GM20431 (cell line): ENCODE measurements around the gene DDX3X.
"Not testable (repeated sequence)": the region's sequence is repeated elsewhere in the genome, so short reads cannot be mapped to it uniquely, and the experiment has no call there.

Source experiments
- in situ Hi-C: fragments of 300-500 bp; cut with MseI, MboI; formaldehyde crosslinking; loops from one replicate; pipeline ENCODE4 v1.15.0; 2020; ENCODE audit warnings: low sequenced_read_pairs; ENCODE audit not compliant: unreplicated experiment

The DDX3X gene

DNA sequence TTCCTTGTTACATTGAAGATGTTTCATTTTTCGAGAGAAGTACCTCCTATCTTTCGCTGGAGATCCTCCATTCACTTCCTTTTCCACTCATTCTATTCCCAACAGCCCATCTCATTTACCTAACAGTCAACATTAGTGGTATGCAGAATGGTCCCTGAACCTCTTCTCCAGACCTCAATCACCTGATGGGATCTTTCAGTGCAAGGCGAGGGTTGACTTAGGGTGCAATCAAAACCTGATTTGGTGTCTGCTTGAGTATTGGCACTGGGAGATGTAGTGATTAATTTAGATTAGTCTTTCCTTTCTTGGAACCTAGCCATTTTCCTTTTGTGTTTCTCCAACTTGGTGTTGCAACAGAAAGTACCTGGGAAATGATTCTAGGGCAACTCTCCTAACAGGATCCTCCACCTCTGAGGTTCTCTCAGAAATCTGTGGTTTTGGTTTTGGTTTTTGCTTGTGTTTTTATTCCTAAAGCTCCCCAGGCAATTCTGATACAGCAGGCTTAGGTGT lies 18.4 kb downstream of the DDX3X start:
- in situ Hi-C loops, result no loop called here

DNA sequence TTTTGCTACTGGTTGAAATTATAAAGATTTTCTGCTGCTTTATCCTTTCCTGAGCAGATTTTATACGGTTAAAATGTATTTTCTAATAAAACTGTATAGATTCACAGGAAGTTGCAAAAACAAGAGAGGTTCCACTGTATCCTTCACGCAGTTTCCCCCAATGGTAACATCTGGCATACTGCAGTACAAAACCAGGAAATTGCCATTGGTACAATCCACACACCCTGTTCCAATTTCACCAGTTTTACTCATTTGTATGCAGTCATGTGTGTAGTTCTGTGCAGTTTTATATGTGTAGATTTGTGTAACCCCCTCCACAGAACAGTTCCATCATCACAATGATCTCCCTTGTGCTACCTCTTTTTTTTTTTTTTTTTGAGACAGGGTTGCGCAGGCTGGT lies 20.0 kb downstream of the DDX3X start:
- in situ Hi-C loops, result no loop called here

DNA sequence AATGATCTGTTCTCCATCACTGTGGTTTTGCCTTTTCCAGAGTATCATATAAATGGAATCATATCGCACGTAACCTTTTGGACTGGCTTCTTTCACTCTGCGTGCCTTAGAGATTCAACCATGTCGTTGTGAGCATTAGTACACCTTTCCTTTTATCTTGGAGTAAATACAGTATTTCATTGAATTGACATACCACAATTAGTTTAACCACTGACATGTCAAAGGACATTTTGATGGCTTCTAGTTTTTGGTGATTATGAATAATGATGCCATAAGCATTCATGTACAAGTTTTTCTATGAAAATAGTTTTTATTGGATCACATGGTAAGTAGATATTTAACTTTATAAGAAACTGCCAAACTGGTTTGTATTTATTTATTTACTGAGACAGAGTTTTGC lies 35.2 kb downstream of the DDX3X start:
- in situ Hi-C loops, result no loop called here

DNA sequence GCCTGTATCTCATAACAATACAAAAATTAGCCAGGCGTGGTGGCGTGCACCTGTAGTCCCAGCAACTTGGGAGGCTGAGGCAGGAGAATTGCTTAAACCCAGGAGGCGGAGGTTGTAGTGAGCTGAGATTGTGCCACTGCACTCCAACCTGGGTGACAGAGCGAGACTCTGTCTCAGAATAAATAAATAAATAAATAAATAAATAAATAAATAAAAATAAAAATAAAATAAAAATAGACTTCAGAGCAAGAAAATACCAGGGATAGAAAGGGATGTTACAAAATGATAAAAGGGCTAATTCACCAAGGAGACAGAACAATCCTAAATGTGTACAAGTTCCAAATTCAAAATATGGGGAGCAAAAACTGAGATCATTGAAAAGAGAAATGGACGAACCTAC lies 37.6 kb downstream of the DDX3X start:
- in situ Hi-C loops, result not testable (repeated sequence)

DNA sequence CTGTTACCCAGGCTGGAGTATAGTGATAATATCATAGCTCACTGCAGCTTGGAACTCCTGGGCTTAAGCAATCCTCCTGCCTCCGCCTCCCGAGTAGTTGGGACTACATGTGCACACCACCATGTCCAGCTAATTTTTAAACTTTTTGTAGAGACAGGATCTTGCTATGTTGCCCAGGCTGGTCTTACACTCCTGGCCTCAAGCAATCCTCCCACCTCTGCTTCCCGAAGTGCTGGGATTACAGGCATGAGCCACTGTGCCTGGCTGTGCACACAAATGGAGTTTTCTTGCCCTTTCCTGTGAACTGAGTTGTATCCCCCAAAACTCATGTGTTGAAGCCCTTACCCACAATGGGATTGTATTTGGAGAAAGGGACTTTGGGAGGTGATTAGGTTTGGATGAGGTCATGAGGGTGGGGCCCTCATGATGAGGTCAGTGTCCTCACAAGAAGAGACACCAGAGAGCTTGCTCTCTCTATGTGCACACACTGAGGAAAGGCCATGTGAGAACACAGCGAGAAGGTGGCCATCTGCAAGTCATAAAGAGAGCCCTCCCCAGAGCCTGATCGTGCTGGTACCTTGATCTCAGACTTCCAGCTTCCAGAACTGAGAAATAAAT lies 40.1 kb downstream of the DDX3X start:
- in situ Hi-C loops, result no loop called here

DNA sequence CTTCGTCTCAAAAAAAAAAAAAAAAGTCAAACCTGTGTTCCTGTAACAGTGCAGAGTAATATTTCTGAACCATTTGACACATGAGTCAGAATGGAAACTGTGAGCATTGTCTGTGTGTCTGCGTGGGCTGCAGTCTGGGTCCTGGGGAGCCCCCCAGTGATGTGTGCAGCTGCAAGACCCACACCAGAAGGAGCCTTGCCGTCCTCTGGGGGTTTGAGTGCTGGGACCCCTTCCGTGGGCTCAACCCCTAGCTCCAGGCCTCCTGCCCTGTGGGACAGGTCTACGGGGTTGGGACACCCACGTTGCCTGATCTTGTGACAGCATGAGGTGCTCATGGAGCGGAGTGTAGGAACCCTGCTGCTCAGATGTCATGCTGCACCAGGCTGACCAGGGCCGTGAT lies 43.7 kb downstream of the DDX3X start:
- in situ Hi-C loops, result no loop called here

DNA sequence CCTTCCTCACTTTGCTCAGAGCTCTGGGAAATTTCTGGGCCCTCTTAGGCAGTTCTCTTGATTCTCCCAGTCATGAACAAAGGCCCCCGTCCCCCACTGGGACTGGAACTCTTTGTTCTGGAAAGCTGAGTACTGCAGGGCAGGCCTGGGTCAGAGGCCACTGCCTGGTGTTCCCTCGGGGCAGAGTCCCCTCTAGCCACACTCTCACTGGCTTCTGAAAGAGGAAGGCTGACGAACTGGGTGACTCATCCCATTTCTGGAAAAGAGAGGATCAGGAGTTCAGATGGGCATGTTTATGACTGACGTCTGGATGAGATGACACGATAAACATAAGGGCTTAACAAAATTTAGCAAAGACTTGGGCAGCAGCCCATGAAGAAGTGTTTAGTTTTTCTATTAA lies 47.7 kb downstream of the DDX3X start:
- in situ Hi-C loops, result no loop called here

DNA sequence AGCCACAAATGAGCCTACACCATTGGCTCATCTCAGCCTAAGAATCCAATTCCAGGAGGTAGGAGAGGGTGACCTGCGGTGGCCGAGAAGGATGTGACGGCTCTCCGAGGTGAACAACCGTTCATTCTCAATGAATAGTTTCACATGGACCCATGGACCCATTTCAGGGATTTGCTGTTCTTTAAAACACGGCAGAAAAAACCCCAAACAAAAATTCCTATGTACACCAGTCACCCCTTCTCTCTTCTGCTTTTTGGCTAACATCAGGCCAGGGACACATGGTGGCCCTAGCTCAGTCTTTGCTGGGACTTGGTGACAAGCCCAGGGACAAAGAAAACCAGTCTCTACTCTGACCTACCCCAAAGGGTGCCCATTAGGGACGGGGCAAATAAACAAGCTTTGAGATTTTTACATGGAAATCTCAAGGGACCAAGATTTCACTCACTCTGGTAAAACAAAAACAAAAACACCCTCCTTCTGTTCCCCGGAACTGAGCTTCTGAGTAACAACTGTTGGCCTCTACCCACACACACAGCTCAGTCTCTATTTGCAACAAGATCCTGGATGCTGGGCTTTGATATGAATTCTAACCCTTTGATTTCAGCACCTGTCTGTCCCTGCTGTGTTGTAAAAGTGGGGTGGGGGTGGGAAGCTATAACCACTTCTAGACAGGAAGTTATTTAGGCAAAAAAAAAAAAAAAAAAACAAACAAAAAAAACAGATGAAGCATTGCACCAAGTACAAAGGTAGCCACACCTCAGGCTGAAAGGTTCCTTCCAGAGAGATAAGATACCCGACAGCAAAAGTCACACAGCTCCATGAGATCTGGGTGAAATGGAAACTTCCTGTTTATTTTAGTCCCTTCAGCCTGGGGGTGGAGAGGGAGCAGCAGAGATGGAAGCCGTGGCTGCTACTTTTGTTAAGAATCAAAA lies 49.0 kb downstream of the DDX3X start:
- in situ Hi-C loops, result no loop called here

DNA sequence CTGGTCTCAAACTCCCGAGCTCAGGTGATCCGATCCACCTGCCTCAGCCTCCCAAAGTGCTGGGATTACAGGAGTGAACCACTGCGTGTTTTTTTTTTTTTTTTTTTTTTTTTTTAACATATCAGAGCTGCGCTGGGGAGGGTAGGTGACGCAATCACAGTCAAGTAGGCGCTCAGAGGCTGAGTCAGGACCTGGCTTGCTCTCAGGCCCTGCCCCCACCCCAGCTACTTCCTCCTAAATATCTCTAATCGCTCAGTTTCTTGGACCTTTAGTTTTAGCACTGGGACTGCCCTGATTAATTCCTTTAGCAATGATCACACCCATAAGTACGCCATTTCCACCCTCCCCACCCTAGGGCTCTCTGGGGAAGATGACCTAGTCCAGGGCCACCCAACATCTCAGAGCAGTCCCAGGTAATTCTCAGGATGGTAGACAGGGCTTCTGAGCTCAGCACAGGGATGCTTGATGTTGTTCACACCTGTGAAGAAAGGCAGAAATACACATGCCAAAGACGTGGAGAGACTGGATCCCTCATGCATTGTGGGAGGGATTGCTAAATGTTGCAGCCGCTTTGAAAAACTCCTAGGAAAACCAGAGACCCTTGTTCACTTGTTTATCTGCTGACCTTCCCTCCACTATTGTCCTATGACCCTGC lies 50.2 kb downstream of the DDX3X start:
- in situ Hi-C loops, result no loop called here

DNA sequence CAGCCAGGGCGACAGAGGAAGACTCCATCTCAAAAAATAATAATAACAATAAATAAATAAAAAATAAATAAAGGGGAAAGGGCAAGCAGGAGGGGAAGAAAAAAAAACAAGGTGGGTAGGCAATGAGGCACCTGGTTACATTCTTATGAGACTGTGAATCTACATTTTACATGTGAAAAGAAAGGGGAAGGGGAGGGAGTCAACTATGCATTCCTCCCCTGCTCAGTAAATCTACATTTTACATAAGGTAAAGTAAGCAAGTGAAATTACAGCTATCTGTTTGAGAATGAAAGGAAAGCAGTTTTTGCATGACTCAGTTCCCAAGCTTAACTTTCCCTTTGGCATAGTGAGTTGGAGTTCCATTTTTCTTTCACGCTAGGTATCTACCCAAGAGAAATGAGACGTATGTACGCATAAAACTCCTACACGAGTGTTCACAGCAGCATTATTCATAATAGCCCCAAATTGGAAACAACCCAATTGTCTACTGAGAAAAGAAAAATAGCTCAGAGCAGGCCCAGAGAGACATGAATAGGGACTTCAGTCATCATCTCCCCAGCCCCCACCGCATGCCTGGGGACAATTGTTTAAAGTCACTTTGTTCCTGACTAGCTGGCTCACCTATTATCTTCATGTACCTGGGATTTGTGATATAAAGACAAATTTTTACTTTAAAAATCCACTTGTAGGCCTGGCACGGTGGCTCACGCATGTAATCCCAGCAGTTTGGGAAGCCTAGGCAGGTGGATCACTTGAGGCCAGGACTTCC lies 52.4 kb downstream of the DDX3X start:
- in situ Hi-C loops, result no loop called here

DNA sequence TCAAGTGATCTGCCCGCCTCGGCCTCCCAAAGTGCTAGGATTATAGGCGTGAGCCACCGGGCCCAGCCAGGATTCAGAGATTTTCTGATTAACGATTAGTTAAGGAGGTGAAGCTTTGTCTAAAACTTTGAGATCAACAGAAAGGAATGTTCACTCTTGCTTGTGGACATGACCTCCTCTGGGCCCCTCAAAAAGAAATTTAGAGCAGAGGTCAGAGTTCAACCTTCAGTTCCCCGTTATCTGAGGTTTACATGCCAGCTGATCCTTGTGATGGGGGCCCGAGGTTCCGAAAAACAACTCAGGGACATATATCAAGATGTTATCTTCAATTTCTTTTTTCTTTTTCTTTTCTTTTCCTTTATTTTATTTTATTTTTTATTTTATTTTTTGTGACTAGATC lies 54.6 kb downstream of the DDX3X start:
- in situ Hi-C loops, result no loop called here

DNA sequence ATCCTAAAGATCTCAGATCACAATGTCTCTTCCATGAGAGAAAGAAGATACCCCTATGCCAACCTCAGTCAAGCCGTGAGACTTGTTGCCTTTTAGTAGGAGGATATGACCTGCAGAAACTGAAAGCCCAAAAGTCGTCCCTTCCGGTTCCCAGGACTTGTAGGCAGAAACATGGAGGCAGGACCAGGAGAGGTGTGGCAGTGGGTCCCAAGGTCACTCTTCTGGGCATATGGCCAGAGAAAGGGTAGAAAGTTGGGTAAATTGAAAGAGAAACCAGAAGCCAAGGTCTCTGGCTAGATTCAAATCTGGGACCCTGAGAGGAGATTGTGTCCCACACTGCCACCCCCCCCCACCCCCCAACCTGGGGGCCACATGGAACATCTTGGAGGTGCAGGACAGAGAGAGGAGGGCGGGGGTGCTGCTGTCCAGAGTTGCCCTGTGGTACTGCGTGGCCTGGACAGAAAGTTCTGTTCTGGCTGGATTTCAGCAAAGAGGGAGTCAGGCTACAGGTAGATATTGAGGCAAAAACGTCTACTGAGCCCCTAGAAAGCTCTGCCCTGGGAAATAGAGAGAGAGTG lies 55.4 kb downstream of the DDX3X start:
- in situ Hi-C loops, result no loop called here

DNA sequence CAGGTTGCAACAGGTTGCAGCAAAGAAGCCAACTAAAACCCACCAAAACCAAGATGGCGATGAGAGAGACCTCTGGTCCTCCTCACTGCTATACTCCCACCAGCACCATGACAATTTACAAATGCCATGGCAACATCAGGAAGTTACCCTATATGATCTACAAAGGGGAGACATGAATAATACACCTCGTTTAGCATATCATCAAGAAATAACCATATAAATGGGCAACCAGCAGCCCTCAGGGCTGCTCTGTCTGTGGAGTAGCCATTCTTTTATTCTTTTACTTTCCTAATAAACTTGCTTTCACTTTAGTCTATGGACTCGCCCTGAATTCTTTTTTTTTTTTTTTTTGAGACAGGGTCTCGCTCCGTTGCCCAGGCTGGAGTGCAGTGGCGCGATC lies 56.6 kb downstream of the DDX3X start:
- in situ Hi-C loops, result not testable (repeated sequence)

DNA sequence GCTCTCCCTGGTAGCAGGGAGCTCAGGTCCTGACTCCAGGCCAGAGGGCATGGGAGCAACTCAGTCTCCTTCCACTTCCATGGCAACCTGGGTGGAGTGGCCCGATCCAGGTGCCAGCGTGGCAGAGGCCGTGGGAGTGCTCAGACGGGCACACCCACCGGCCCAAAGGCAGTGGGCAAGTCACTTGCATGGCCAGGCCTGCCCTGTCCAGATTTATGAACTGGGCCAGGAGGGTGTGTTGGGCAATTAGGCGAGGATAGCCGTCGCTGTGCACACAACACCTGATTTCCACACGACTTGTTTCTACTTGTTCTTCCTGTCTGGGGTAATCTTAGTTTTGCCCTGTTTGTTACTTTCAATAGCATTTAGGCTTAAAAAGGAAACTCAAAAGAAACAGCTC lies 57.6 kb downstream of the DDX3X start:
- in situ Hi-C loops, result no loop called here

DNA sequence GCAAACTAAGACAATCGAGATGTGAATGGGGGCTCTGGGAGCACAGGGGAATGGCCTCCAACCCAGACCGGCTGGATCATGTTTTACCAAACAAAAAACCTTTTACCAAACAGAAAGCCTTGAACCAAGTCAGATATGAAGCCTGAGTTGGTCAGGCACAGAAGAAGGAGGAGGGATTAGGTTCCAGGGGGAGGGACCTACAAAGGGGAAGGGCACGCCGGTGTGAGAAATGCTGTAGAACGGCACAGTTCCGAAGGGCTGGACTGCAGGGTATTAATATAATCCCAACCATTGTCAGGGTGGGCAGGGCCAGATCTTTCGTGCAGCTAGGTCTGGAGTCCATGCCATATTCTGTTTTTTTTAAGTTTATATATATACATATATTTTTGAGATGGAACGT lies 60.3 kb downstream of the DDX3X start:
- in situ Hi-C loops, result no loop called here

DNA sequence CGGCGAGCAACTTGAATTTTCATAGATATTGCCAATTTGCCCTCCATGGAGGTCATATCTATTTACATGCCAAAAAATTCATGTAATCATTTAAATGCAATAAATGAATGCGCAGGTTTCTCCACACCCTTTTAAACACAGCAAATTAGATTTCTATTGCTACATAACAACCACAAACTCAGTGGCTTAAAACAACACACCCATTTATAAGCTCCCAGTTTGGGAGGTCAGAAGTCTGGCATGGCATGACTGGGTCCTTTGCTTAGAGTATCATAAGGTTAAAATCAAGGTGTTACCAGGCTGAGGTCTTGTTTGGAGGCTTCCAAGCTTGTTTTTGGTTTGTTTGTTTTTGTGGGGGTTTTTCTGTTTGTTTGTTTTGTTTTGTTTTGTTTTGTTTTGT lies 63.3 kb downstream of the DDX3X start:
- in situ Hi-C loops, result no loop called here

DNA sequence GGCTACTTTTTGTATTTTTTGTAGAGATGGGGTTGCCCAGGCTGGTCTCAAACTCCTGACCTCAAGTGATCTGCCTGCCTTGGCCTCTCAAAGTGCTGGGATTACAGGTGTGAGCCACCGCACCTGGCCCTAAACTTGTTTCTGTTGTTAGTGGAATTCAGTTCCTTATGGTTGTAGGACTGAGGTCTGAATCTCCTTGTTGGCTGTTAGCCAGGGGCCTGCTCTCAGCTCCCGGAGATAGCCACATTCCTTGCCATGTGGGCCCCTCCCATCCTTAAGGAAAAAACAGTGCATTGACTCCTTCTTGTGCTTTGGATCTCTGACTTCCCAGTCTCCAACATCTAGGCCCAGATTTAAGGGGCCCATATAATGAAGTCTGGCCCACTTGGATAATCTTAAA lies 63.8 kb downstream of the DDX3X start:
- in situ Hi-C loops, result no loop called here

DNA sequence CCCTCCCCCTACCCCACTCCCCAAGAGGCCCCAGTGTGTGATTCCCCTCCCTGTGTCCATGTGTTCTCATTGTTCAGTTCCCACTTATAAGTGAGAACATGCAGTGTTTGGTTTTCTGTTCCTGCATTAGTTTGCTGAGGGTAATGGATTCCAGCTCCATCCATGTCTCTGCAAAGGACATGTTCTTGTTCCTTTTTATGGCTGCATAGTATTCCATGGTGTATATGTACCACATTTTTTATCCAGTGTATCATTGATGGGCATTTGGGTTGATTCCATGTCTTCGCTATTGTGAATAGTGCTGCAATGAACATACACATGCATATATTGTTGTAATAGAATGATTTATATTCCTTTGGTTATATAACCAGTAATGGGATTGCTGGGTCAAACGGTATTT lies 68.6 kb downstream of the DDX3X start:
- in situ Hi-C loops, result not testable (repeated sequence)

DNA sequence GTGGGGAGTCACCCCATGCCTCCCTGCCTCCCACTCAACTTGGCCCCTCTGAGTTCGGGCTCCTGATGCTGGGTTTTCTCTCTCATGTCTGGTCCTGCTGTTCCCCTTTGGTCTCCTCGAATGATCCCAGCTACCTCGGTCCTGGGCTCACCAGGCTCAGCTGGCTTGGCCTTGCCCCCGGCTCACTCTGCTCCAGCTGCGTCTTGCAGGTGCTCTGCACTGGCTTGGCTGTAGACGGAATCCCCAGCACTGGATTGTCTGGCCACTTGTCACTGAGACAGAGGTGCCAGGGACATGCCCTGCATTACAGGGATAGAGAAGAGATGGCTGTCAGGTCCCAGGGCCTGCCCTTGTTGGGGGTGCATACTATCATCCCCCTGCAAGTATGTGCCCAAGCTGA lies 71.6 kb downstream of the DDX3X start:
- in situ Hi-C loops, result no loop called here

DNA sequence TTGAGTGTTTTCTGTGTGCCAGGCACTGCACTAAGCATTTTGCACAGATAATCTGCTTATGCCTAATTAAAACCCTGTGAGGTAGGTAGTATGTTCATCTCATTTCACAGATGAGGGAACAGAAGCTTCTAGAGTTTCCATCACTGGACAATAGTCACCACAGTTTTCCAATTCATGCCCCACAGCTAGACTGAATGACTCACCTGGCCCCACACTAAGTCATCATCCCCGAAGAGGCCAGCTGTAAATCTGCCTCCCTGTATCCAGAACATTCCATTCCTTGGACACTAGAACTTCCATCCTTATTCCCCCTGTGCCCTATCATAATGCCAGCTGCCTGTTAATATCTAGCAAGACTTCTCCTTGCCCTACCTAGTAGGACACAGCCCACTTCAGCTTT lies 72.2 kb downstream of the DDX3X start:
- in situ Hi-C loops, result no loop called here
